Measurements from ENCODE around the gene PRKAG1.

The PRKAG1 gene

DNA sequence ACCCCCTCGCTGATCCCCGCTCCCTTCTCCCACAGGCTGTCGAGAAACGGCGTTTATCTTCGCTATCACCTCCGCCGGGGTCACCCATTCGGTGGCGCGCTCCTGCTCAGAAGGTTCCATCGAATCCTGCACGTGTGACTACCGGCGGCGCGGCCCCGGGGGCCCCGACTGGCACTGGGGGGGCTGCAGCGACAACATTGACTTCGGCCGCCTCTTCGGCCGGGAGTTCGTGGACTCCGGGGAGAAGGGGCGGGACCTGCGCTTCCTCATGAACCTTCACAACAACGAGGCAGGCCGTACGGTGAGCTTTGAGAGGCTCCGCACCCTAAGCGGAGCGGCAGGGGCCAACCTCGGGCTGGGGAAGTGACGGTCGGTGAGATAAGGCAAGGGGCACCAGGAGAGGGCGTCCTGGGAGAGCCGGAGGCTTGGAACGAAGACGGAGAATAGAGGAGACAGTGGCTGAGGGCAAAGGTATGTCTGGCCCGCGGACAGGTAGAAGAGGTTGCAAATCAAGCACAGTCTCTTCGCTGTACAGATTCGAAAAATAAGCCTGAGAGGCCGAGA lies 38.1 kb downstream of the PRKAG1 start:
- peak in 4 of 6 experiments; percentile 16 to 66 (median 30) for DNase-seq

DNA sequence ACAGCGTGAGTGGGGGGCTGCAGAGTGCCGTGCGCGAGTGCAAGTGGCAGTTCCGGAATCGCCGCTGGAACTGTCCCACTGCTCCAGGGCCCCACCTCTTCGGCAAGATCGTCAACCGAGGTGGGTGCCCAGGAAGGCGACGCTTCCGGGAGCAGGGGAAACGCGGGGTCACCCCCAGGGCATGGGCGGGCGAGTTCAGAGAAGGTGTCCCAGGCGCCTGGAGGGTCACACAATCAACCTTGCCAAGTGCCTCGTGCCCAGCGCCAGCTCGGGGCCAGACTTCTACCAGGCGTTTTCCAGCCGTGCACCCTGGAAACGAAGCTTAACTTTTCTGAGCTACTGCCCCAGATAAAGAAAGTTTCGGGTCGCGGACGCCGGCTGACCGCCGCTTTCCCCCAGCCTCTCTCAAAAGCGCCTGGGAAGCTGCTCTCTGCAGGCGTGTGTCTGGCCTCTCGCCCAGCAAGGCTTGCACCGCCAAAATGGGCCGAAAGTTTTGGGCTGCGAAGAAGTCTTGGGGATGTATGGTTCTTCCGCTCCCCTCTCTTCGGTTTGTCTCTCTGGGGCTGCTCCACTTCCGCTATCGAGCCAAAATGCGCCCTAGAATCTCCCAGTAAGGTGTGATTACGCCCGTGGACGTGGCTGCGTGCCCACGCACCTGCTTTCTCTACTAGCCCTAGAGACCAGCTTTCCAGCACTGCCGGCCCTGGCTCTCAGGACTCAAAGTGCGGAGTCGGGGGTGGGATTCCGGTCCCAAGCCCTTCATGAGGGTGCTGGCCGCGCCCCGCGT lies 38.8 kb downstream of the PRKAG1 start:
- DNase-seq, result peak in 5 of 6 experiments; percentile 21 to 66 (median 35)

DNA sequence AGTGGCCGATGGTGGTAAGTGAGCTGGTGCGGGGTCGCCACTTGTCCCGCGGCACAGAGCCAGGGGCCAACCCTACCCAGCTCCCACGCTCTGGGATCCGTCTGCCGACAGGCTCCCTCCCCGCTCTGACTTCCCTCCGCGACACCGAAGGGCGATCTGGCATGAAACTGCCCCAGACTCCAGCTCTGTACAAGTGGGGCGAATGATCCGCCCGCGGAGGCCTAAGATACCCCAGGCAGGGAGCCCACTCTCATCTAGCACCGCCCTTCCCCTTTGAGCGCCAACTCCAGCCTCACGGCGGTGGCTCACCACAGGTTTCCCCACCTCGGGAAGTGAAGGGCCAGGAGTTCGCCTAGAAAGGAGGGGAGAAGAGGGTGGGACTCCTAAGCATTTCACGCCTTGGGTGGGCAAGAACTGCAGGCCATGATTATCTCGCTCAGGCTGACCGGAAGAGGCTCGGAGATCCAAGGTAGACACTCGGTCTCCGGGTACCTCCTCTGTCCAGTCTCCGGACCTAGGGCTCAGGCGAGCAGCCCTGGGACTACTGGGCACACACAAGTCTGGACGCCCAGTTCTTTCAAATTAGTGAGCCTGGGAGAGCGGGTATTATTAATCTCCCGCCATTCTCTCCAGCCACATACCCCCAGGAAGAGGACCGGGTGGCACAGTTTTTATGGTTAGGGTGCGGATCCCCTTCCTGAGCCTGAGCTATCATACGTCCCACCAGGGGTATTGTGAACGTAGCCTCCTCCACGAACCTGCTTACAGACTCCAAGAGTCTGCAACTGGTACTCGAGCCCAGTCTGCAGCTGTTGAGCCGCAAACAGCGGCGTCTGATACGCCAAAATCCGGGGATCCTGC lies 39.6 kb downstream of the PRKAG1 start:
- peak in 2 of 6 experiments; percentile 35 to 46 for DNase-seq

DNA sequence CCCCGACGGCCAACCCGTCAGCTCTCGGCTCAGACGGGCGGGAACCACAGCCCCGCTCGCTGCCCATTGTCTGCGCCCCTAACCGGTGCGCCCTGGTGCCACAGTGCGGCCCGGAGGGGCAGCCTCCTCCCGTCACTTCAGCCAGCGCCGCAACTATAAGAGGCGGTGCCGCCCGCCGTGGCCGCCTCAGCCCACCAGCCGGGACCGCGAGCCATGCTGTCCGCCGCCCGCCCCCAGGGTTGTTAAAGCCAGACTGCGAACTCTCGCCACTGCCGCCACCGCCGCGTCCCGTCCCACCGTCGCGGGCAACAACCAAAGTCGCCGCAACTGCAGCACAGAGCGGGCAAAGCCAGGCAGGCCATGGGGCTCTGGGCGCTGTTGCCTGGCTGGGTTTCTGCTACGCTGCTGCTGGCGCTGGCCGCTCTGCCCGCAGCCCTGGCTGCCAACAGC lies 40.3 kb downstream of the PRKAG1 start, which contains the start of gene WNT1:
Gene WNT1 (plus strand): TSS at position 32 of the 450 bp plus-strand sequence. CDS start 329 bp downstream, at position 361.
- peak in 1 of 6 experiments; percentile 48 for DNase-seq

DNA sequence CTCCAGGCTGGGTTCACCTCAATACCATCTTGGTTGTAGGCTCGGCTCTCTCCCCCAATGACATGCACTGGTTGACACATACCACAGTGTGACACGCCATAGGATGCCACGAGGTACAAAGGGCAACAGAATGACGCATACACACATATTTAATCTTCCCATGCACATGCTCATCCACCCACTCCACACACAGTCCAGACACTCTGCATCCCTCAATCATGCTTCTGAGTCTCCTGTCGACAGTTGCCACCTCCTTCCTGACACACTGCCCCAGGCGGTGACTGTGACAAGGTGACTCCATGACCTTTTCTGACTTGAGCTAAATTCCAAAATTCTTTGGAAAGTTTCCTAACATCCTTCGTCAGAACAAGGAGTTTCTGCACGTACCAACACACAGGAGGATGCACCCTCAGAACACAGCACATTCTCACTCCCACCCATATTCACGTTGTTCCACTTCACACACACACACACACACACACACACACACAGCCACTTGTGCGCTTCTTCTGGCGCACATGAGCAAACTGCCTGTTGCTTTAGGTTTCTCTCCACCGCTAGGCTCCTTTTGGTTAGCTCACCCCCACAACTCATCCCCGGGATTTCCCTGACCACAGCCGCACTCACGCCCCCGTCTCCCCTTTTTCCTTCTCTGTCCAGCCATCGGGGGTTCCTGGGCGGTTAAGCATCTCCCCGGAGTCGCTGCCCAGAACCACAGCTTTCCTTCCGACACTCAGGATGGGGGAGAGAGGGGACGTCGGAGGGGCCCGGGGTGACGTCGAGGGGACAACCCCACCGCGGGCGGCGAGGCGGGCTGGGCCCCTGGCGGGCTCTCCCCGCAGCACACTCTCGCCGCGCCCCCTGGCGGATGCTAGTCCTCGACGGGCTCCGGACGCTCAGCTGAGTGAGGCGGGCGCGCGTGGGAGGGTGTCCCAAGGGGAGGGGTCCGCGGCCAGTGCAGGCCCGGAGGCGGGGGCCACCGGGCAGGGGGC lies 41.0 kb downstream of the PRKAG1 start:
- peak; percentile 35 to 77 (median 70) for DNase-seq

DNA sequence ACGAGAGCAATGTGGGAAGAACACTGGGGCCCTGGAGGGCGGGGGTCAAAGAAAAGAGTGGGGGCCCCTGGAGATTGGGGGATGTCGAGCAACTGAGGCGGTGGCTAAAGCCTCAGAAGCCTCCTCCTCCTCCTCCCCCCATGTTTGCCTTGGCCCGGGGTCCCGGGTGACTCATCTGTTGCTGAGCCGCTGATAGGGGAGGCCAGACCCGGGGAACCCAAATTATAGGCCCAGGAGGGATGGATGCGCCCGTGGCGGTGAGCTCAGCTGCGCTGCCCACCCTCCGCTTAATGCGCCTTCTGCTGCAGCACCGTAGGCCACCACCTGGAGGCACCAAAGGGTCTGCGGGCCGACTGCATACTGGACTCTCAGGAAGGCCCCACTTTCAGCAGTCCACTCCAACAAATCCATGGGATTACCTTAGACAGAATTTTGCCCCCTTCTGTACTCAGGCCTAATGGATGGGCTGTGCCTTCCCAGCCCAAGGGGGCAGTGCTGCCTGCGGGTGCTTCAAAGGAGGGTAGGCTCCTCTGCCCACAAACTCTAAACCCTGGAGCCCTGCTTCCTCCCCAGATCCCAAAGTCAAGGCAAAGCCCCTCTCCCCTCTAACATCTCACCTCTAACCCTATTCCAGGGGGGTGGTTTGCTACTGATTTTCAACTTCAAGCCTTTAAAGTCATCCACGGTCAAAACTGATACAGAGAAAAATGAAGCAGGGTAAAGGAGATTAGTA lies 44.5 kb downstream of the PRKAG1 start:
- peak in 3 of 6 experiments; percentile 13 to 21 (median 19) for DNase-seq

DNA sequence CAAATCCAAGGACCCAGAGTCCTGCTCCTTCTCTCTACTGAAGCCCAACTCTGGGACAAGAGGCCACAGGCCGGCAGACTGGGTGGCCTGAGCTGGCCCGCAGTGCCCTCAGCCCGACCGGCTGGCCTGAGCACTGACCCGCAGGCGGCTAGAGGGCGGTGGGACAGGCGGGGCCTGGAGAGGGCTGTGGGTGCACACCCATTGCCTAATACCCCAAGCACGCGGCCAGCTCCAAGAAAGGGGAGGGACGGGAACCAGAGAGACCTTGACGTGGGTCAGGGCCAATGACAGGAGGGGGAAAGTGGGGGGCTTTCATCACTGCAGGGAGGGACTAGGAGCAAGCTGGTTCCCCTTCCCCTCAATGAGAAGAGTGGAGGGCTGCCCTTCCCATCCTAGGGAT lies 45.0 kb downstream of the PRKAG1 start:
- no peak for DNase-seq

DNA sequence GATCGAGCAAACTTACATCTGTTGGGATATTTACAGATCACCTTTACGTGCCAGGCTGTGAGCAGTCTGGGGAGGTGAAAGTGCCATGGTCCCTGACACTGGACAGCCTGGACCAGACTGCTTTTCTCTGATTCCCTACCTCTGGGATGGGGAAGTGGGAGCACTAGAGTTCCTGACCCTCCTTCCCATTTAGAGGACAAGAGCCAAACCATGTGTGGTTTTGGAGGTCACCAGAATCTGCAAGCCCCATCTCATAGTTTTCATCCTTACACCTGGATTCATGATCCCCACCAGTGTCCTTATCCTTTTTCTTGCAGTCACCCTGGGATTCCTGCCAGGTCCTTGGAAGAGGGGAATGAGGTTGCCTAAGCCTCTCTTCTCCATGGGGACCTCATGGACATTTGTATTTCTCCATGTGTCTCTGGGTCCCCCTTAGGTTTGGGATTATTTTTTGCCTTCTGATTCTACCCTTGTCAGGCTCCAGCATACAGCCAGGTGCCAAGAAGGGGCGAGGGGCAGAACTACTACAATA lies 45.6 kb downstream of the PRKAG1 start:
- no peak for DNase-seq

DNA sequence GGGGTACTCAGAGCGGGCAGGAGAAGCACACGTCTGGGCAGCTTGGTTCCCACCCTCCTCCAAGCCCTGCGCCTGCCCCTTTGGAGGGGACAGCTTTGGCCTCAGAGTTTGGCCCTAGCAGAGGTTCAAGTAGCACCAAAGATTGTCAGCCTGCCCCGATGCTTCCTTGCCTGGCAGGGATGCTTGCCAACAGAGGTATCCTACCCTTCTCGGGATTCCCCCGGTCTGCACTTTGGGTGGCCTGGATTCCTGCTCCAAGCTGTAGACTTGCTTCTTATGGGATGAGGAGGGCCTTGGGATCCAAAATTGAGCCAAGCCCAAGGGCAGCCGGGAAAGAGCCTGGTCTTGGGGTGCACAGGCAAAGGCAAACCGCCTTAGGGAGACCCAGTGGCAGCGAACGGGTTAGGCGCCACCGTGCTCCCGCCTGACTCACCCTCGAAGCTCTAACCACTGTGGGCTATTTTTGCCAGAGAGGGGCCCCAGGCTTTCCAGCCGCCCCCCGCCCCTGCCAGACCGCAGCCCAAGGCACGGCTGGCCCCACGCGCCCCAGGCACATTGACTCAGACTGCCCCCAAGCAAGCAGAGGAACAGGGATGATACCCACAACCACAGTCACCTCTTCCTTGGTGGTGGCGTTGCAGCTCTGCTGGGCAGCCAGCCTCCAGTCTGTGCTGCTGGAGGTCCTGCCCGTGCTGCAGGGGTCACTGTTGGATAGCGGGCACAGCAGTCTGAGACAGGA lies 46.2 kb downstream of the PRKAG1 start:
- DNase-seq, result no peak

DNA sequence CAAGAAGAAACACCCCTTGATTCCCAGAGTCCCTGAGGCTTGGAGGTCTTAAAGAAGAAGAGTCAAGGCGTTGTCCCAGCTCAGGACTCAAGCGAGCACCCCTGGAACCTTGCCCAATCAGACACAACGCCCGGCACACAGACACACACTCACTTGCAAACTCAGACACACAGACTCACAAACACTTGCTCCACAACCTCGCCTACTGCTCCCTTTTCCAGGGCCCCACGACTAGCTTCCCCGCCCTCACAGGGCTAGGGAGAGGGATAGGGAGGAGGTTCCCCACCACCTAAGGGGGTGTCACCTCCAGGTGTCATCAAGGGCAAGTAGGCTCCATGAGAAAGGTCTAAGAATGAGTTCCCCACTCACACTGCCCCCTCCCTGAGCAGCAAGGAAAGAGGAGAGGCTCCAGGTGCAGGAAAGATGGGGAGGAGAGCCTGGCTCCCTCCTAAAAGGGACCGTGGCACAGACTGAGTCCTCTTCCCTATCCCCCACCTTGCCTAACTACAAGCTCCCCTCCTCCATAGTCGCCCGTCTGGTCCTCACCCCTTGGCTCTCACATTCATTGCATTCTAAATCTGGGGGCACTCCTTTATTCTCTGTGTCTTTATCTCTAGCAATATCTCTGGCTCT lies 47.8 kb downstream of the PRKAG1 start:
- DNase-seq, result no peak

DNA sequence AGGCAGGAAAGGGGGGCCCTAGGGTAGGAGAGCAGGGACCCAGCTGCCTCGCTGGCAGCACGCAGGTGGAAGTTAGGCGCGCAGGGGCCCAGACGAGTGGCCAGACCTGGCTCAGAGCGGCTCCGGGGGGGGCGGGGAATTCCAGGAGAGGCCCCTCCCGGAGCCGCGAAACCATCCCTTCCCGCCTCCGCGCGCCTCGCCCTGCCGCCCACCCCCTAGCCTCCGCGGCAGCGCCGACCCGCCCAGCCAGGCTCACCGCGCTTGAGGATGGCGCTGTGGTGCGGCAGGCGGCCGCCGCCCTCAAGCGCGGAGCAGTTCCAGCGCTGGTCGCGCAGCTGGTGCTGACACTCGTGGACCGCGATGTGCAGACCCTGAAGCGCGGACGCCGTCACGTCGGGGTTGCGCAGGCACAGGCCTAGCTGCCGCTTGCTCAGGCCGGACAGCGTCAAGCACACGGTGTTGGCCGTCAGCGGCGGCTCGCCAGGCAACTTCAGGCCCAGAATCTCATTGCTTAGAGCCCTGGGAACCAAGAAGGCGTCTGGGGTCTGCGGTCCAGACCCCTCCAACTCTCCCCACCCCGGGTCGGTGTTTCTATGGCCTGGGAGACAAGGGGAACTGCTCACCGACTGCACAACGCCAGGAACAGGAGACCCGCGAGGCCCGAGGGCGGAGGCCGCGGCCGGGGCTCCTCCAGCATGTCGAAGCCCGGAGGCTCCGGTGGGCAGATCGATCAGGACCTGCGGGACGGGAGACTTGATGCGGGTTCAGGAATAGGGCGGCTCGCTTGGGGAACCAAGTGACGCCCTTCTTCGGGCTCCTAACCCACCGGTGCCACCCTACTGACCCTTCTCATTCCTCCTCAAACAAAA lies 48.5 kb downstream of the PRKAG1 start:
- DNase-seq, result peak in 4 of 6 experiments; percentile 25 to 42 (median 36)

DNA sequence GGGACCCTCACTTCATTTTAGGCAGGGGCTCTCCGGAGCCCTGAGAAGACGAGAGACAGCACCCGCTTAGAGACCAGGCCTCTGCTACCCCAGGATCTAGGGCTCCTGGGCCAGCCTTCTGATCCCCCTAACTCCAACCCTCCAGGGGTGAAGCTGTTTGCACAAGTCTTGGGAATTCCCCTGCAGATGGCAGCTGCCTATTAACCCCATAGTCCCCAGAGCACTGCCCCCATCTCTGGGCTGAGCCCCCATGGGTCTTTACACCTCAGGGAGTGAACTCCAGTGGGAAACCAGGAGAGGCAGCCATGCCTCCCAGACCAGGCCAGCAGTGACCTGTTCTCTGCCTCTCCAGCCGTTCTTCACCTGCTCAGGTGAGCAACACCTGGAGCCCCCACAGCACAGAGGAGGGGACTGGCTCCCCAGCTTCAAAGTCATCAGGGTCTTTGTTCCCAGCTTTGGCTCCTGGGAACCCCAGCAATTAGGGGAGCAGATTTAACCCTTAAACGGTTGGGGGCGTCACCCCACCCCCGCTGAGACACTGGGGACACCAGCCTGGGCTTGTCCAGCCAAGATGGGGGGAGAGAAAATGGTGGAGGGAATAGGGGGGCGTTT lies 49.3 kb downstream of the PRKAG1 start:
- no peak for DNase-seq

DNA sequence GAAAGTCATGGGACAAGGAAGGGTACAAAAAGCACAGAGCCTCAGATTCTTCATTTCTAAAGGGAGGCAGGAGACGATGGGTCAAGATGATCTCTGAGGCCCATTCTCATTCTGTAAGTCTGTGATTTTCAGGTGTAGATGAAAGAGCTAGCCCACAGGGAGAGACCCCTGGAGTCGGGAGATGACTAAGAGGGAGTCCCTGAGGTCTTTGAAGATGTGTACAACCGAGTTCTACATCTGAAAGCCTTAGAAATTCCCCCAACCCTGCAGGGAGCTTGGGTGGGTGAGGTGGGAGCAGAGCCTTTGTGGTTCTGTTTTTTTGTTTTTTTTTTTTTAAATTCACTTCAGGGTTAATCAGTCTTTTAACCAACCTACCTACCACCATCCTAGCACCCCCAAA lies 50.1 kb downstream of the PRKAG1 start:
- DNase-seq, result no peak

DNA sequence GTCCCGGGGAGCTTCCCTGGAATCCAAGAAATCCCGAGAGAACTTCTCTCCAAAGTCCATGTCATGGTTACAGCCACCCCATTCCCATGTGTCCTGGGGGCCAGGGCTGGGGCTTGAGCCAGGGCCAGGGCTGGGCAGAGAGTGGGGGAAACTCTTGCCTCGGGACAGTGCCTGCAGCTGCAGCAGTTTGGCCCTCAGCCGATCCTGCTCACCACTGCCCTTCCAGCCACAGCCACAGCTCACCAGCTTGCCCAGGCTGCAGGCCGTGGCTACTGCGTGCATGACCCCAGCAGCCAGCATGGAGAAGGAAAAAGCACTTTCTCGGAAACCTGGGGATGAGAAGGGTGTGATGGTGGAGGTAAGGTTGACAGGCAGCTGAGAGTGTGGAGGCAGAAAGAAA lies 50.6 kb downstream of the PRKAG1 start:
- no peak for DNase-seq

DNA sequence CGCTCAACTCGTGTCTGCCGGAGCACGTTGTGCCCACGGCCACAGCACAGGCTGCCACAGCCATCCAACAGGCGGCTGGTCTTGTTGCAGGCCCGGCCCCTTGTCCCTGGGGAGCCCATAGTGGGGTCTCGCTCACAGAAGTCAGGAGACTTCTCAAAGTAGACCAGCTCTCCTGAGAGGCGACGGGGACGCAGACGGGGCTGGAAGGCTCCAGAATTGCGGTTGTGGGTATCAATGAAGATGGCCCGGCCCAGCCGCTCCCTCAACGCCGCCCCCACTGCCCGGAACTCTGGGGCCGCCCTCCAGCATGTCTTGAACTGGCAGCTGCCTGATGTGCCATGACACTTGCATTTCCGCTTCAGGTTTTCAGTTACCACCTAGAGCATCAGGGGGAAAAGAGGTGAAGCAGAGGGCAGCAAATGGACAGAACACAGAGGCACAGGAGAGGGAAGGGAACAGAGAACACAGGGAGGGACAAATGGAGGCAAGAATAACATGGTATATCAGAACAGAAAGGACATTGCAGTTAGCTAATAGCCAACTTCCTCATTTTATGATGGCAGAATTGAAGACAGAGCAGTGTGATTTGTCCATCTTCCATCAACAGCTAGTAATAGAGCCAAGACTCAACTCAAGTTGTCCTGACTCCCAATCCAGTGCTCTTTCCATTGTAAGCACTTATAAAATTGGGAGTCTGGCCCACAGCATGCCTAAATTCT lies 52.2 kb downstream of the PRKAG1 start:
- DNase-seq, result no peak

DNA sequence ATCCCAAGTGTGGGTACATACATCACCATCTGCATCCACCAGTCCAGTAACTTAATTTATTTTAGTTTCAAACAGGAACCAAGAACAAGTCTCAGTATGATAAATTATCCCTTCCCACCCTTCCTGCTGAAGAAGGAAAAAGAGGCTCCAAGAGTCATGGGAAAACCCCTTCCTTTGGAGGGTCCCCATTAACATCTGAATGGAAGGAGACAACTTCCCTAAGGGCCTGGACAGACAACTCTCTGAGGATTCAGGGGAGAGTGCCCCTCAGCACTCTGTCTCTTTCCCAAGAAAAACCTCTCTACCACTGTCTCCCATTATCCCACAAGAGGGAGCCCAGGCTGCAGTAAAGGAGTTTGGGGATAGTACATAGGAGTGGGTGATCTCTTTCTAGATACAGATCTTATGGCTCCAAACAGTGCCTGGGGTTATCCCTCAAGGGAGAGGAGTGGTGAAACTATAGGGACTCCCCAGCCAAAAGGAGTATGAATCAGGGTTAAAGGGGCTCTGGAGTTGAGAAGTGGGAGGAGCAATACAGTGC lies 53.2 kb downstream of the PRKAG1 start:
- no peak for DNase-seq

DNA sequence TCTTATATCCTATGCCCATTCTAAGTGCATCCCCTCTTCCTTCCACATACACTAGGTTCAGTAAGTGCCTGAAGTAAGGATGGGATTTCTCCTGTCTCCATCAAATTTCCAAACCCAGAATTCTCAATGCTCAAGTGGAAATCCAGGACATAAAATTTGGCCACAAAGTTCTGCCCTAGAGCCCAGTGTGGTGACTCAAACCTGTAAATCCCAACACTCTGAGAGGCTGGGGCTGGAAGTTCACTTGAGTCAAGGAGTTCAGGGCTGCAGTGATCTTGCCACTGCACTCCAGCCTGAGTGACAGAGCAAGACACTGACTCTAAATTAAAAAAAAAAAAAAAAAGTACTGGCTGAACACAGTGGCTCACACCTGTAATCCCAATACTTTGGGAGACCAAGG lies 56.8 kb downstream of the PRKAG1 start:
- DNase-seq, result no peak

All from stimulated activated naive CD4-positive, alpha-beta T cell (primary cell).